HEK293 (cell line): ENCODE measurements around the gene RAE1.

Experiments
- CTCF ChIA-PET: fragments of 350-600 bp; formaldehyde crosslinking; extraction: SDS; loops from one replicate; lab custom pipeline; 2021; ENCODE audit warnings: antibody characterized with exemption; lab: Yijun Ruan, JAX
- POLR2A ChIA-PET: fragments of 300-600 bp; formaldehyde crosslinking; extraction: SDS; loops from one replicate; lab custom pipeline; 2020; ENCODE audit warnings: antibody characterized with exemption, inconsistent platforms; lab: Yijun Ruan, JAX
- H3K27ac ChIP-seq: fragments of 200-500 bp; sonication (Bioruptor generic); 2 replicates; pipeline ENCODE4 v1.5.1; 2014; ENCODE audit warnings: low read depth, low read length, control low read depth, inconsistent platforms; ENCODE audit errors: extremely low read depth
- H3K36me3 ChIP-seq, 2 experiments: fragments of 200-500 bp in 1 of 2; sonication (Bioruptor generic) in 1 of 2; 1 replicate in 1 of 2; 2 replicates in 1 of 2; pipeline ENCODE4 v1.5.1; 2014 to 2017; ENCODE audit warnings: inconsistent platforms in 2 of 2, low read length in 2 of 2; ENCODE audit not compliant: control insufficient read depth in 2 of 2, insufficient read depth in 1 of 2
- H3K4me1 ChIP-seq: fragments of 200-500 bp; sonication (Bioruptor generic); 2 replicates; pipeline ENCODE4 v1.5.1; 2014; ENCODE audit warnings: mild to moderate bottlenecking, low read length, inconsistent platforms; ENCODE audit not compliant: control insufficient read depth, insufficient read depth
- H3K4me3 ChIP-seq: 2 replicates; pipeline ENCODE4 v1.5.1; 2011; ENCODE audit warnings: low read depth, mild to moderate bottlenecking, control low read depth, low read length, moderate library complexity
- H3K9me3 ChIP-seq: fragments of 200-500 bp; sonication (Bioruptor generic); 2 replicates; pipeline ENCODE4 v1.5.1; 2014; ENCODE audit warnings: low read depth, low read length, inconsistent platforms; ENCODE audit not compliant: control insufficient read depth, insufficient read depth
- BCL6B ChIP-seq: fragments of 450-650 bp; formaldehyde crosslinking; IDR thresholded peaks from 2 replicates; pipeline ENCODE4 v1.5.1; 2017; ENCODE audit warnings: missing biosample characterization, missing genetic modification characterization
- ELK4 ChIP-seq: IDR thresholded peaks from 2 replicates; pipeline ENCODE4 v1.6.1; 2011; ENCODE audit warnings: mild to moderate bottlenecking, low read depth, low read length, borderline replicate concordance
- GLIS1 ChIP-seq: fragments of 450-650 bp; formaldehyde crosslinking; IDR thresholded peaks from 2 replicates; pipeline ENCODE4 v1.5.1; 2016; ENCODE audit warnings: missing biosample characterization, missing genetic modification characterization
- GLIS2 ChIP-seq: fragments of 450-650 bp; formaldehyde crosslinking; IDR thresholded peaks from 2 replicates; pipeline ENCODE4 v1.5.1; 2016; ENCODE audit warnings: missing biosample characterization, missing genetic modification characterization
- HOXC10 ChIP-seq: sonication (generic); formaldehyde crosslinking; IDR thresholded peaks from 2 replicates; pipeline ENCODE4 v1.8.1; 2023; ENCODE audit warnings: mild to moderate bottlenecking, missing genetic modification reagents
- HOXD13 ChIP-seq: sonication (generic); formaldehyde crosslinking; IDR thresholded peaks from 2 replicates; pipeline ENCODE4 v1.8.0; 2022; ENCODE audit warnings: missing genetic modification reagents, borderline replicate concordance
- KLF1 ChIP-seq: fragments of 450-650 bp; formaldehyde crosslinking; IDR thresholded peaks from 2 replicates; pipeline ENCODE4 v1.5.1; 2016; ENCODE audit warnings: missing biosample characterization, missing genetic modification characterization
- KLF9 ChIP-seq: fragments of 450-650 bp; formaldehyde crosslinking; IDR thresholded peaks from 2 replicates; pipeline ENCODE4 v1.5.1; 2016; ENCODE audit warnings: missing biosample characterization, missing genetic modification characterization, low read depth
- MEIS1 ChIP-seq: sonication (generic); formaldehyde crosslinking; IDR thresholded peaks from 2 replicates; pipeline ENCODE4 v1.8.1; 2022; ENCODE audit warnings: missing genetic modification reagents, mild to moderate bottlenecking, borderline replicate concordance
- SP7 ChIP-seq: fragments of 450-650 bp; formaldehyde crosslinking; IDR thresholded peaks from 2 replicates; pipeline ENCODE4 v1.5.1; 2016; ENCODE audit warnings: missing biosample characterization, missing genetic modification characterization
- ZNF10 ChIP-seq: fragments of 450-650 bp; formaldehyde crosslinking; IDR thresholded peaks from 2 replicates; pipeline ENCODE4 v1.5.1; 2017; ENCODE audit warnings: missing biosample characterization, missing genetic modification characterization
- ZNF18 ChIP-seq: fragments of 450-650 bp; formaldehyde crosslinking; IDR thresholded peaks from 2 replicates; pipeline ENCODE4 v1.5.1; 2016; ENCODE audit warnings: missing biosample characterization, missing genetic modification characterization
- ZNF221 ChIP-seq: fragments of 450-650 bp; formaldehyde crosslinking; IDR thresholded peaks from 2 replicates; pipeline ENCODE4 v1.5.1; 2017; ENCODE audit warnings: missing biosample characterization, missing genetic modification characterization, borderline replicate concordance
- ZNF239 ChIP-seq: fragments of 450-650 bp; formaldehyde crosslinking; IDR thresholded peaks from 2 replicates; pipeline ENCODE4 v1.5.1; 2016; ENCODE audit warnings: missing biosample characterization, missing genetic modification characterization
- ZNF391 ChIP-seq: fragments of 450-650 bp; formaldehyde crosslinking; IDR thresholded peaks from 2 replicates; pipeline ENCODE4 v1.5.1; 2016; ENCODE audit warnings: low read depth, missing biosample characterization, missing genetic modification characterization, borderline replicate concordance
- ZNF513 ChIP-seq: fragments of 450-650 bp; IDR thresholded peaks from 2 replicates; pipeline ENCODE4 v1.5.1; 2018; ENCODE audit warnings: missing biosample characterization, missing genetic modification characterization
- ZNF529 ChIP-seq: fragments of 450-650 bp; formaldehyde crosslinking; IDR thresholded peaks from 2 replicates; pipeline ENCODE4 v1.5.1; 2017; ENCODE audit warnings: missing genetic modification characterization, missing biosample characterization; ENCODE audit not compliant: insufficient replicate concordance
- ZNF548 ChIP-seq: fragments of 450-650 bp; formaldehyde crosslinking; IDR thresholded peaks from 2 replicates; pipeline ENCODE4 v1.5.1; 2016; ENCODE audit warnings: missing biosample characterization, missing genetic modification characterization
- ZNF549 ChIP-seq: fragments of 450-650 bp; IDR thresholded peaks from 2 replicates; pipeline ENCODE4 v1.5.1; 2018; ENCODE audit warnings: missing biosample characterization, missing genetic modification characterization, mild to moderate bottlenecking, inconsistent platforms, moderate library complexity
- ZNF561 ChIP-seq: fragments of 450-650 bp; IDR thresholded peaks from 2 replicates; pipeline ENCODE4 v1.5.1; 2018; ENCODE audit warnings: missing biosample characterization, missing genetic modification characterization, borderline replicate concordance
- ZNF596 ChIP-seq: fragments of 450-650 bp; IDR thresholded peaks from 2 replicates; pipeline ENCODE4 v1.5.0; 2018; ENCODE audit warnings: missing biosample characterization, mild to moderate bottlenecking, missing genetic modification characterization, moderate library complexity
- ZNF629 ChIP-seq: fragments of 450-650 bp; formaldehyde crosslinking; IDR thresholded peaks from 2 replicates; pipeline ENCODE4 v1.5.1; 2017; ENCODE audit warnings: missing biosample characterization, missing genetic modification characterization
- ZNF654 ChIP-seq: fragments of 450-650 bp; formaldehyde crosslinking; IDR thresholded peaks from 2 replicates; pipeline ENCODE4 v1.5.1; 2016; ENCODE audit warnings: low read depth, missing biosample characterization, missing genetic modification characterization
- ZNF664 ChIP-seq: fragments of 450-650 bp; formaldehyde crosslinking; IDR thresholded peaks from 2 replicates; pipeline ENCODE4 v1.5.1; 2016; ENCODE audit warnings: missing biosample characterization, missing genetic modification characterization
- ZNF704 ChIP-seq: fragments of 450-650 bp; formaldehyde crosslinking; IDR thresholded peaks from 2 replicates; pipeline ENCODE4 v1.5.1; 2016; ENCODE audit warnings: missing biosample characterization, missing genetic modification characterization
- ZNF707 ChIP-seq: fragments of 450-650 bp; formaldehyde crosslinking; IDR thresholded peaks from 2 replicates; pipeline ENCODE4 v1.5.1; 2016; ENCODE audit warnings: missing biosample characterization, missing genetic modification characterization

The RAE1 gene

GRCh38 chr20:57409672-57410397 lies 58.8 kb downstream of the RAE1 start:
- H3K36me3 ChIP-seq, result peaks cover 0 to 47% of the 10 kb centered on the region in 2 experiments; a peak in 2 of 3 replicates
- ChIA-PET CTCF (no interaction called here), POLR2A (no interaction called here)
- H3K4me1 ChIP-seq, result no peaks in the 10 kb centered on the region; the same call in 1 of the 2 replicates
- H3K4me3 ChIP-seq, result no peak overlapping the region
- H3K27ac ChIP-seq, result no peak overlapping the region
- TF ChIP-seq ZNF596 (tag by site-specific recombination) (no peak), ZNF221 (tag by site-specific recombination) (no peak), ZNF654 (tag by site-specific recombination) (no peak), ZNF704 (tag by site-specific recombination) (no peak), GLIS2 (no peak), GLIS1 (tag by site-specific recombination) (no peak), ZNF707 (tag by site-specific recombination) (no peak), ZNF18 (no peak), ZNF10 (tag by site-specific recombination) (no peak), MEIS1 (CRISPR knock-in tag) (no peak), HOXD13 (CRISPR knock-in tag) (no peak)
- H3K9me3 ChIP-seq, result no peaks in the 10 kb centered on the region

GRCh38 chr20:57410398-57410920 lies 59.4 kb downstream of the RAE1 start:
- CTCF ChIA-PET, result no interaction called here
- Histone ChIP-seq H3K27ac (no peak overlapping the region), H3K36me3 (peaks cover 0 to 40% of the 10 kb centered on the region in 2 experiments; a peak in 2 of 3 replicates), H3K9me3 (no peaks in the 10 kb centered on the region), H3K4me3 (no peak overlapping the region), H3K4me1 (no peaks in the 10 kb centered on the region; the same call in 1 of the 2 replicates)
- POLR2A ChIA-PET, result no interaction called here
- TF ChIP-seq KLF1 (tag by site-specific recombination), result no peak
- no peak for TF ChIP-seq ZNF239 (tag by site-specific recombination)
- no peak for TF ChIP-seq HOXC10
- TF ChIP-seq ZNF629 (tag by site-specific recombination), result no peak
- TF ChIP-seq ZNF707 (tag by site-specific recombination), result no peak
- TF ChIP-seq ZNF549 (tag by site-specific recombination), result no peak
- TF ChIP-seq BCL6B (tag by site-specific recombination), result no peak
- no peak for TF ChIP-seq ZNF391 (tag by site-specific recombination)
- TF ChIP-seq ELK4, result no peak
- no peak for TF ChIP-seq ZNF561 (tag by site-specific recombination)
- TF ChIP-seq SP7 (tag by site-specific recombination), result no peak
- no peak for TF ChIP-seq ZNF513 (tag by site-specific recombination)
- TF ChIP-seq ZNF664 (tag by site-specific recombination), result no peak
- no peak for TF ChIP-seq KLF9 (tag by site-specific recombination)
- TF ChIP-seq ZNF529 (tag by site-specific recombination), result no peak
- no peak for TF ChIP-seq ZNF548
